ENCODE results near the gene IGFN1. TPM values are rescaled to one million over a fixed set of nuclear protein-coding genes. Genes with fewer than 3 reads are reported as not detected.

IGFN1 gene
- polyA plus RNA-seq, 1 of the 3 experiments (the other 2 are of a cell fraction), result 0.18 TPM

DNA sequence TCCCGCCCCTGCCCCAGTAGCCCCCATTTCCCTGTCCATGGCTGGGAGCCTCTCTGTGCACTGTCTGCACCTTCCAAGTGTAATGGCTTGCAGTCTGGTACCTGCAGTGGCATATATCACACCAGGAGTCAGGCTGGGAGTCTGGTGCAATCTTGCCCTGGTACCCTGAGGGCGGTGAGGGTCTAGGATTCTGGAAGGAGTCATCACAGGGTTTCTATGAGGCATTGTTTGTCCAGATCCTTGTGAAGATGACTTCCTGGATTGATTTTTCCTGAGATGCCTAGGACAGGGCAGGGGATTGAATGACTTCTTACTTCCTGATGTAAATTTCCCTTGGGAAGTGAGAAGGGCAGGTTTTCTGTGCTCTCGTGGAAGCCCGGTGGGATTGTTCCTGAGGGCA is 86.8 kb downstream of the IGFN1 start:
- CTCF ChIA-PET, result no interaction called here
- H3K9me2 ChIP-seq, result no peaks in the 10 kb centered on the region

More for the DNA sequence above, 86.8 kb downstream of the IGFN1 start:
- no peak overlapping the region for H3K4me3 ChIP-seq (ENCODE audit: low read depth in 2 of 2, low read length in 1 of 2)
- no peak overlapping the region for H3K4me2 ChIP-seq
- no peak for TF ChIP-seq FOXJ3 (CRISPR knock-in tag; IDR thresholded peaks at IDR 0.05)
- no peak for TF ChIP-seq MAX (IDR thresholded peaks at IDR 0.05; ENCODE audit: low read depth)
- no peak for TF ChIP-seq CTCF (IDR thresholded peaks at IDR 0.05)
- TF ChIP-seq RCOR1 (IDR thresholded peaks at IDR 0.05; ENCODE audit: low read length), result no peak
- no peaks in the 10 kb centered on the region for H3K27me3 ChIP-seq (ENCODE audit: insufficient read depth)
- no peak for DNase-seq
- no peaks in the 10 kb centered on the region for H3K9me3 ChIP-seq
- H3F3A ChIP-seq (replicated peaks; ENCODE audit: insufficient read depth), result no peaks in the 10 kb centered on the region
- no peaks in the 10 kb centered on the region for H3K36me3 ChIP-seq (replicated peaks in 1 of 2; ENCODE audit: control insufficient read depth in 1 of 2, insufficient read depth in 2 of 2, low read length in 1 of 2)
- H3K4me1 ChIP-seq (ENCODE audit: control insufficient read depth in 1 of 2, insufficient read depth in 2 of 2, low read depth in 1 of 2, low read length in 1 of 2), result peaks cover 13 to 27% of the 10 kb centered on the region in 2 experiments
- POLR2A ChIA-PET, result no interaction called here
- WGBS (ENCODE audit: low lambda C conversion rate), result 83% methylated on average over 4 of the region's 4 CpGs
- no peak overlapping the region for H2AFZ ChIP-seq (ENCODE audit: low read depth)
- no peak overlapping the region for H3K27ac ChIP-seq (ENCODE audit: low read depth in 2 of 2, low read length in 1 of 2)
- no peak overlapping the region for H3K9ac ChIP-seq
- no peaks in the 10 kb centered on the region for H4K20me1 ChIP-seq (ENCODE audit: insufficient read depth)
- H3K79me2 ChIP-seq (ENCODE audit: insufficient read depth), result no peaks in the 10 kb centered on the region

Other genes starting within 250 kb of the IGFN1 start
- 0.24 and 0.26 TPM in 2 replicates for gene KIF21B, start 167.1 kb upstream of the IGFN1 start, polyA plus RNA-seq (2012; rRNA removed)
- not detected in 2 replicates for gene CACNA1S, start 78.4 kb upstream of the IGFN1 start, polyA plus RNA-seq (2012; rRNA removed)
- gene ASCL5, start 63.6 kb upstream of the IGFN1 start, polyA plus RNA-seq (2012; rRNA removed), result 0.05 TPM in 1 of 2 replicates, not detected in the other
- gene TMEM9, start 36.4 kb upstream of the IGFN1 start, polyA plus RNA-seq (2012; rRNA removed), result 126 and 160 TPM in 2 replicates
- not detected in 2 replicates for gene PKP1, start 92.7 kb downstream of the IGFN1 start, polyA plus RNA-seq (2012; rRNA removed)
- 0.33 and 0.57 TPM in 2 replicates for gene TNNT2, start 186.9 kb downstream of the IGFN1 start, polyA plus RNA-seq (2012; rRNA removed)
- 0.03 TPM in 1 of 2 replicates, not detected in the other for gene LAD1, start 208.5 kb downstream of the IGFN1 start, polyA plus RNA-seq (2012; rRNA removed)
- 0.11 TPM in 1 of 2 replicates, not detected in the other for gene TNNI1, start 230.9 kb downstream of the IGFN1 start, polyA plus RNA-seq (2012; rRNA removed)